CD4-positive, alpha-beta T cell treated with Interleukin-2 at 100 ng/mL for 4 hours (primary cell): ENCODE data around the gene TPTE2.
"Not testable (repeated sequence)": the region's sequence is repeated elsewhere in the genome, so short reads cannot be mapped to it uniquely, and the experiment has no call there.

Experiments
- DNase-seq: peaks from one replicate; pipeline ENCODE4 v3.0.0-alpha.2; 2020; ENCODE audit warnings: low spot score

TPTE2 gene

GRCh38 chr13:19561127-19561582, at the start of gene TPTE2:
TPTE2 (minus strand) TSS chr13:19561532; CDS start chr13:19503234, 58,298 bp downstream.
- DNase-seq, result not testable (repeated sequence)

GRCh38 chr13:19607523-19608078, 46.3 kb upstream of the TPTE2 start:
- DNase-seq, result no peak

GRCh38 chr13:19606737-19607136, 45.4 kb upstream of the TPTE2 start:
- no peak for DNase-seq

GRCh38 chr13:19606152-19606551, 44.8 kb upstream of the TPTE2 start:
- DNase-seq, result no peak

- no peak for DNase-seq
Measured at GRCh38 chr13:19605161-19605955, 44.0 kb upstream of the TPTE2 start.

- no peak for DNase-seq
Measured at GRCh38 chr13:19604306-19604705, 43.0 kb upstream of the TPTE2 start.

GRCh38 chr13:19601749-19602725, 40.7 kb upstream of the TPTE2 start:
- no peak for DNase-seq

GRCh38 chr13:19597523-19597922, 36.2 kb upstream of the TPTE2 start:
- DNase-seq, result no peak

- no peak for DNase-seq
Measured at GRCh38 chr13:19596960-19597361, 35.6 kb upstream of the TPTE2 start.

- no peak for DNase-seq
Measured at GRCh38 chr13:19596086-19596485, 34.8 kb upstream of the TPTE2 start.

GRCh38 chr13:19592657-19593180, 31.4 kb upstream of the TPTE2 start:
- no peak for DNase-seq

GRCh38 chr13:19591864-19592263, 30.5 kb upstream of the TPTE2 start:
- no peak for DNase-seq

GRCh38 chr13:19590423-19590822, 29.1 kb upstream of the TPTE2 start:
- no peak for DNase-seq

- DNase-seq, result no peak
Measured at GRCh38 chr13:19589312-19589711, 28.0 kb upstream of the TPTE2 start.

GRCh38 chr13:19587635-19588300, 26.4 kb upstream of the TPTE2 start:
- DNase-seq, result peak; percentile 59

GRCh38 chr13:19586904-19587634, 25.7 kb upstream of the TPTE2 start:
- DNase-seq, result peak; percentile 77

GRCh38 chr13:19581675-19582074, 20.3 kb upstream of the TPTE2 start:
- DNase-seq, result no peak

GRCh38 chr13:19575230-19575629, 13.9 kb upstream of the TPTE2 start:
- DNase-seq, result no peak

GRCh38 chr13:19573120-19573716, 11.9 kb upstream of the TPTE2 start:
- DNase-seq, result no peak

- DNase-seq, result no peak
Measured at GRCh38 chr13:19572280-19572679, 10.9 kb upstream of the TPTE2 start.
